Measurements from ENCODE around the gene ZDHHC13. TPM values are rescaled to one million over a fixed set of nuclear protein-coding genes. Genes with fewer than 3 reads are reported as not detected.

ZDHHC13 gene
- total and polyA plus RNA-seq, 2 of the 8 experiments (the other 6 are each of a cell fraction or from before 2014, with no cell fraction given), result 22.4 to 24.1 TPM

GRCh38 chr11:19173004-19173689 lies 56.2 kb downstream of the ZDHHC13 start:
- no peak overlapping the region for H2BK120ac ChIP-seq (replicated peaks; ENCODE audit: low read depth, low read length)
- no peak for DNase-seq (ENCODE audit: low read depth in 1 of 2, low spot score in 2 of 2)
- no peak overlapping the region for H2BK20ac ChIP-seq (ENCODE audit: low read length)
- POLR2A ChIA-PET (ENCODE audit: partially characterized antibody), result interaction anchor here (1.3 kb wide), 1 partner anchor 11 kb away, joined by 4 read pairs; no protein-coding TSS in a partner anchor
- H3K4me1 ChIP-seq (replicated peaks in 1 of 4; ENCODE audit: control insufficient read depth in 3 of 4, insufficient read depth in 4 of 4, low read length in 3 of 4), result no peaks in the 10 kb centered on the region
- H3K4me2 ChIP-seq (ENCODE audit: insufficient read depth in 1 of 2, low read depth in 2 of 2, low read length in 2 of 2), result no peak overlapping the region
- no peak overlapping the region for H2BK12ac ChIP-seq (ENCODE audit: low read depth, low read length)
- H3K79me1 ChIP-seq (ENCODE audit: low read depth, low read length), result no peaks in the 10 kb centered on the region
- H3K9ac ChIP-seq (replicated peaks in 1 of 4; ENCODE audit: extremely low read depth in 1 of 4, low read depth in 3 of 4, low read length in 3 of 4), result no peak overlapping the region
- H3K23ac ChIP-seq (ENCODE audit: insufficient read length), result no peak overlapping the region
- H3K14ac ChIP-seq (ENCODE audit: insufficient read length), result no peak overlapping the region
- peaks cover 3 to 45% (median 26%) of the 10 kb centered on the region in 4 experiments; a peak in 7 of 8 replicates for H3K36me3 ChIP-seq (ENCODE audit: control insufficient read depth in 2 of 4, insufficient read depth in 4 of 4, low read length in 3 of 4)
- H2AFZ ChIP-seq (ENCODE audit: low read length), result no peak overlapping the region
- H2BK5ac ChIP-seq (ENCODE audit: low read depth, low read length), result no peak overlapping the region
- no peak overlapping the region for H3K56ac ChIP-seq (replicated peaks; ENCODE audit: insufficient read length, low read depth, low read length)
- H4K91ac ChIP-seq (replicated peaks; ENCODE audit: insufficient read length, low read length), result no peak overlapping the region
- no peak overlapping the region for H3K4ac ChIP-seq (replicated peaks; ENCODE audit: insufficient read length, low read depth, low read length)
- H2BK15ac ChIP-seq (ENCODE audit: low read length), result no peak overlapping the region
- no peak overlapping the region for H3K18ac ChIP-seq (ENCODE audit: extremely low read depth, low read length)
- CTCF ChIA-PET (ENCODE audit: partially characterized antibody), result interaction anchor here (0.6 to 1.2 kb wide), 2 partner anchors 102 to 627 kb away, joined by 3 to 6 read pairs; no protein-coding TSS in a partner anchor
- H4K8ac ChIP-seq (ENCODE audit: extremely low read depth, insufficient read depth, low read length), result no peak overlapping the region
- H3K27me3 ChIP-seq (replicated peaks in 1 of 4; ENCODE audit: control insufficient read depth in 3 of 4, extremely low read depth in 1 of 4, insufficient read depth in 3 of 4, low read length in 3 of 4), result no peaks in the 10 kb centered on the region
- no peaks in the 10 kb centered on the region for H3K23me2 ChIP-seq (ENCODE audit: low read depth, low read length)
- no peak overlapping the region for H3K4me3 ChIP-seq (ENCODE audit: extremely low read depth in 1 of 4, insufficient read depth in 2 of 4, low read depth in 3 of 4, low read length in 4 of 4)
- no peaks in the 10 kb centered on the region for H3K79me2 ChIP-seq (ENCODE audit: control insufficient read depth in 1 of 2, insufficient read depth in 2 of 2, low read length in 2 of 2)
- no peak overlapping the region for H3K27ac ChIP-seq (ENCODE audit: low read depth, low read length)
- no peak for FAIRE-seq
- H2AK5ac ChIP-seq (ENCODE audit: low read depth, low read length), result no peak overlapping the region
- no peaks in the 10 kb centered on the region for H3K9me3 ChIP-seq (ENCODE audit: insufficient read depth in 2 of 2, low read depth in 1 of 2, low read length in 1 of 2)
- H4K20me1 ChIP-seq (replicated peaks in 1 of 2; ENCODE audit: control insufficient read depth in 1 of 2, insufficient read depth in 2 of 2, low read length in 2 of 2), result peaks cover 0 to 2% of the 10 kb centered on the region in 2 experiments
- WGBS, 2 experiments (ENCODE audit: extremely low coverage in 1 of 2, insufficient coverage in 1 of 2, insufficient read length in 1 of 2, insufficient replicate concordance in 2 of 2, low coverage in 1 of 2, low lambda C conversion rate in 2 of 2, missing lambda C conversion rate in 1 of 2), result 86% methylated on average over 9 of the region's 9 CpGs; no CpG with 5 or more reads in 1 of the 2 experiments
- no peak overlapping the region for H4K5ac ChIP-seq (ENCODE audit: insufficient read length, low read depth, low read length)
- TF ChIP-seq KDM4A (IDR thresholded peaks at IDR 0.05; ENCODE audit: low read depth, low read length, severe bottlenecking) (no peak), EP300 (IDR thresholded peaks at IDR 0.05; ENCODE audit: borderline replicate concordance in 1 of 2, low read depth in 2 of 2, low read length in 2 of 2) (no peak), GTF2F1 (IDR thresholded peaks at IDR 0.05; ENCODE audit: borderline replicate concordance, low read depth, low read length) (no peak), RFX5 (IDR thresholded peaks at IDR 0.05; ENCODE audit: borderline replicate concordance, low read depth, low read length) (no peak), SP4 (IDR thresholded peaks at IDR 0.05; ENCODE audit: low read length) (no peak), CEBPB (IDR thresholded peaks at IDR 0.05; ENCODE audit: low read depth, low read length) (no peak), USF2 (IDR thresholded peaks at IDR 0.05; ENCODE audit: low read length) (no peak)
